BLaER1 (cell line): ENCODE data around the gene CDK17.

Experiments used
- H3K27ac ChIP-seq: shearing (Covaris generic); formaldehyde crosslinking; 2 replicates; pipeline ENCODE4 v1.8.1; 2022
- H3K27me3 ChIP-seq: shearing (Covaris generic); formaldehyde crosslinking; 2 replicates; pipeline ENCODE4 v1.8.1; 2022
- H3K36me3 ChIP-seq: shearing (Covaris generic); formaldehyde crosslinking; 2 replicates; pipeline ENCODE4 v1.8.1; 2022
- H3K4me1 ChIP-seq: shearing (Covaris generic); formaldehyde crosslinking; 2 replicates; pipeline ENCODE4 v1.8.1; 2022
- H3K4me2 ChIP-seq: shearing (Covaris generic); formaldehyde crosslinking; 2 replicates; pipeline ENCODE4 v1.8.1; 2022
- H3K4me3 ChIP-seq: shearing (Covaris generic); formaldehyde crosslinking; 2 replicates; pipeline ENCODE4 v1.8.1; 2022
- H3K9ac ChIP-seq: shearing (Covaris generic); formaldehyde crosslinking; 2 replicates; pipeline ENCODE4 v1.8.1; 2022
- H3K9me3 ChIP-seq: shearing (Covaris generic); formaldehyde crosslinking; 2 replicates; pipeline ENCODE4 v1.8.1; 2022
- H4K20me1 ChIP-seq: shearing (Covaris generic); formaldehyde crosslinking; 2 replicates; pipeline ENCODE4 v1.8.1; 2022
- Cebpa-rat ChIP-seq: shearing (Covaris generic); IDR thresholded peaks from 2 replicates; pipeline ENCODE4 v1.8.1; 2022

Gene CDK17

GRCh38 chr12:96375841-96376604 is 24.2 kb downstream of the CDK17 start:
- peaks cover 4% of the 10 kb centered on the region; the same call in 1 of the 2 replicates for H3K4me1 ChIP-seq
- peaks cover 10% of the 10 kb centered on the region for H3K36me3 ChIP-seq
- no peak overlapping the region for H3K4me3 ChIP-seq
- peaks cover 70% of the 10 kb centered on the region for H4K20me1 ChIP-seq
- no peak overlapping the region for H3K27ac ChIP-seq
- no peak overlapping the region for H3K4me2 ChIP-seq
- no peak for TF ChIP-seq Cebpa-rat
- H3K9me3 ChIP-seq, result peaks cover 30% of the 10 kb centered on the region
- H3K27me3 ChIP-seq, result no peaks in the 10 kb centered on the region
- H3K9ac ChIP-seq, result no peak overlapping the region

GRCh38 chr12:96375170-96375569 is 25.1 kb downstream of the CDK17 start:
- Histone ChIP-seq H3K9ac (no peak overlapping the region), H3K4me2 (no peak overlapping the region), H4K20me1 (peaks cover 78% of the 10 kb centered on the region)

DNA sequence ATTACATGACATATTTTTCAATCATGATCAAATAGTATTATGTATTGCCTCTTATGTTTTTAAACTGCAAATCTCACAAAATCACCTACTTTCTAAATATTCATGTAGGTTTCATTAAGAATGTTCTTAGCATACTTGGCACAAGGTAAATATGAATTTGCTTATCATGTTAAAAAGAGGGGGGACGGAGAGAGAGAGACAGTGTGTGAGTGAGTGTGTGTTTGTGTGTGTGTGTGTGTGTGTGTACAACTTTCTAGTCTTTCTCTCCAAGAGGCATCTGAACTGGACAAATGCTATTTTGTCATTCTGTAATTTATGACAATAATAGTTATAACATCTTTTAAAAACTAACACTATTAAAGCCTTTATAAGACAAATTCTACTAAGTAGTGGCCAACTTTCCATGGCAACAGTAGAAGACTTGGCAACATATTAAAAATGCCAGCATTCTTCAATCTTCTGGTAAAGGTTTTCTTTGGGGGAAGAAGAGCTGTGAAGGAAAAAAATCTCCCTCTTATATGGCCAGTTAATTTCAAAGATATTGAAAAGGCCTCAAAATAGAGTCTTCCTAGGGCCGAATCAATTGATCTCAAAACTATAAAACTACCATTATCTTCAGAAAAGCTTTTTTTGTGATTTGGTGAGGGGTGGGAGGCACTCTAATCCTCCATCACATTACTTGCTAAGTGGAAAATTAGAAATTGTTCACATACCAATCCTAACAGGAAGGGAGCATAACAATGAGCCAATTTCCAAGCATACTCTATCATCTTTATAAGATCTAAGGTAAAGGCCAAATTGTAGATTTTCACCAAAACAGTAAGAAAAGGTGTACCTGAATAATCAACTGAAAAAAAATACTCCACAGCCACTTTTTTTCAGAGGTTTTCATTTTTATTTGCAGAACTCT is 28.2 kb downstream of the CDK17 start:
- H3K9ac ChIP-seq, result no peak overlapping the region
- no peaks in the 10 kb centered on the region for H3K27me3 ChIP-seq
- no peak overlapping the region for H3K4me3 ChIP-seq
- no peak overlapping the region for H3K4me2 ChIP-seq
- H3K27ac ChIP-seq, result no peak overlapping the region
- H3K36me3 ChIP-seq, result peaks cover 7% of the 10 kb centered on the region; the same call in 1 of the 2 replicates
- peaks cover 9% of the 10 kb centered on the region; the same call in 1 of the 2 replicates for H3K4me1 ChIP-seq
- peaks cover 100% of the 10 kb centered on the region for H4K20me1 ChIP-seq
- H3K9me3 ChIP-seq, result no peaks in the 10 kb centered on the region
- TF ChIP-seq Cebpa-rat, result no peak

More at GRCh38 chr12:96375170-96375569, 25.1 kb downstream of the CDK17 start:
- peaks cover 10% of the 10 kb centered on the region for H3K36me3 ChIP-seq
- no peak overlapping the region for H3K4me3 ChIP-seq
- no peaks in the 10 kb centered on the region for H3K27me3 ChIP-seq
- peaks cover 4% of the 10 kb centered on the region; the same call in 1 of the 2 replicates for H3K4me1 ChIP-seq
- TF ChIP-seq Cebpa-rat, result no peak
- peaks cover 21% of the 10 kb centered on the region for H3K9me3 ChIP-seq
- H3K27ac ChIP-seq, result no peak overlapping the region

- TF ChIP-seq Cebpa-rat, result no peak
- no peaks in the 10 kb centered on the region for H3K9me3 ChIP-seq
- H3K36me3 ChIP-seq, result peaks cover 7% of the 10 kb centered on the region; the same call in 1 of the 2 replicates
- no peak overlapping the region for H3K4me2 ChIP-seq
- no peaks in the 10 kb centered on the region for H3K27me3 ChIP-seq
- peaks cover 100% of the 10 kb centered on the region for H4K20me1 ChIP-seq
- H3K27ac ChIP-seq, result no peak overlapping the region
- no peak overlapping the region for H3K4me3 ChIP-seq
- no peak overlapping the region for H3K9ac ChIP-seq
- peaks cover 6% of the 10 kb centered on the region; the same call in 1 of the 2 replicates for H3K4me1 ChIP-seq
These were observed 29.0 kb downstream of the CDK17 start for GRCh38 chr12:96371138-96371789.

DNA sequence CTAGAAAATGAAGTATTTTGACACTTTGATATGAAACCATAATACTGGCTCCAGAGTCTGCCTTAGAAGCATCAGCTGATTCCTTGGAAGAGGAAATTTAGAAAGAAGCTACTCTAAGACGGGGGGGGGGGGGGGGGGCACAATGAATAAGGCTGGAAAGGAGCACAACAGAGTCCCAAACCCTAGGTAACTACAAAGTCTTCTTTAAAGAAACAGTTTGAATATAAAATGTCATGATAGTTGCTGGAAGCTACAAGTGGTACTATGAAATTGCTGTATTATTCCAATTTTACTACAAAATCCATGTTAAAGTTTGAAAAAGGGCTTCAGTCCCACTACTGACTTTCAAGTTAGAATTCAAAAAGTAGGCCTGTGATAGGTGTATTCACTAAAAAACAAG is 31.6 kb downstream of the CDK17 start:
- H3K27me3 ChIP-seq, result no peaks in the 10 kb centered on the region

GRCh38 chr12:96368233-96368632 is 32.0 kb downstream of the CDK17 start:
- Histone ChIP-seq H3K4me2 (no peak overlapping the region), H3K9ac (no peak overlapping the region), H3K4me1 (peaks cover 5% of the 10 kb centered on the region; the same call in 1 of the 2 replicates), H4K20me1 (peaks cover 97% of the 10 kb centered on the region), H3K36me3 (peaks cover 5% of the 10 kb centered on the region; the same call in 1 of the 2 replicates), H3K9me3 (no peaks in the 10 kb centered on the region), H3K27ac (no peak overlapping the region), H3K4me3 (no peak overlapping the region), H3K27me3 (no peaks in the 10 kb centered on the region)
- TF ChIP-seq Cebpa-rat, result no peak

More for the DNA sequence above, 31.6 kb downstream of the CDK17 start:
- Histone ChIP-seq H3K9me3 (no peaks in the 10 kb centered on the region), H4K20me1 (peaks cover 97% of the 10 kb centered on the region), H3K9ac (no peak overlapping the region), H3K4me2 (no peak overlapping the region), H3K4me3 (no peak overlapping the region), H3K4me1 (peaks cover 5% of the 10 kb centered on the region; the same call in 1 of the 2 replicates), H3K27ac (no peak overlapping the region), H3K36me3 (peaks cover 8% of the 10 kb centered on the region; the same call in 1 of the 2 replicates)
- TF ChIP-seq Cebpa-rat, result no peak

- TF ChIP-seq Cebpa-rat, result no peak
- Histone ChIP-seq H3K4me1 (peaks cover 8% of the 10 kb centered on the region), H3K27ac (no peak overlapping the region), H3K4me2 (no peak overlapping the region), H4K20me1 (peaks cover 97% of the 10 kb centered on the region), H3K27me3 (no peaks in the 10 kb centered on the region), H3K9me3 (no peaks in the 10 kb centered on the region), H3K36me3 (peaks cover 4% of the 10 kb centered on the region; the same call in 1 of the 2 replicates), H3K4me3 (no peak overlapping the region), H3K9ac (no peak overlapping the region)
These were observed 33.9 kb downstream of the CDK17 start for GRCh38 chr12:96366381-96366654.

GRCh38 chr12:96365604-96366380 is 34.4 kb downstream of the CDK17 start:
- Histone ChIP-seq H3K4me3 (no peak overlapping the region), H3K36me3 (peaks cover 8% of the 10 kb centered on the region; the same call in 1 of the 2 replicates), H3K4me1 (peaks cover 13% of the 10 kb centered on the region), H3K4me2 (no peak overlapping the region), H3K27me3 (no peaks in the 10 kb centered on the region), H4K20me1 (peaks cover 97% of the 10 kb centered on the region), H3K27ac (no peak overlapping the region), H3K9ac (no peak overlapping the region), H3K9me3 (no peaks in the 10 kb centered on the region)
- no peak for TF ChIP-seq Cebpa-rat
